GM12864 (cell line): ENCODE measurements around the gene CHTF8.

Experiments used
- DNase-seq: peaks from one replicate; pipeline ENCODE4 v3.0.0-alpha.2; 2011; ENCODE audit warnings: low read depth
- H3K4me3 ChIP-seq: 2 replicates; pipeline ENCODE4 v1.5.1; 2011; ENCODE audit warnings: mild to moderate bottlenecking, low read depth, low read length, control low read depth
- TF ChIP-seq, protein P1 (sequence below): IDR thresholded peaks from 2 replicates; pipeline ENCODE4 v1.5.1; 2011; ENCODE audit warnings: low read depth, mild to moderate bottlenecking, moderate library complexity, low read length, control low read depth, inconsistent platforms; ENCODE audit errors: missing control alignments

Gene CHTF8

GRCh38 chr16:69111216-69111875, 21.0 kb downstream of the CHTF8 start:
- DNase-seq, result no peak
- TF ChIP-seq, protein P1, sequence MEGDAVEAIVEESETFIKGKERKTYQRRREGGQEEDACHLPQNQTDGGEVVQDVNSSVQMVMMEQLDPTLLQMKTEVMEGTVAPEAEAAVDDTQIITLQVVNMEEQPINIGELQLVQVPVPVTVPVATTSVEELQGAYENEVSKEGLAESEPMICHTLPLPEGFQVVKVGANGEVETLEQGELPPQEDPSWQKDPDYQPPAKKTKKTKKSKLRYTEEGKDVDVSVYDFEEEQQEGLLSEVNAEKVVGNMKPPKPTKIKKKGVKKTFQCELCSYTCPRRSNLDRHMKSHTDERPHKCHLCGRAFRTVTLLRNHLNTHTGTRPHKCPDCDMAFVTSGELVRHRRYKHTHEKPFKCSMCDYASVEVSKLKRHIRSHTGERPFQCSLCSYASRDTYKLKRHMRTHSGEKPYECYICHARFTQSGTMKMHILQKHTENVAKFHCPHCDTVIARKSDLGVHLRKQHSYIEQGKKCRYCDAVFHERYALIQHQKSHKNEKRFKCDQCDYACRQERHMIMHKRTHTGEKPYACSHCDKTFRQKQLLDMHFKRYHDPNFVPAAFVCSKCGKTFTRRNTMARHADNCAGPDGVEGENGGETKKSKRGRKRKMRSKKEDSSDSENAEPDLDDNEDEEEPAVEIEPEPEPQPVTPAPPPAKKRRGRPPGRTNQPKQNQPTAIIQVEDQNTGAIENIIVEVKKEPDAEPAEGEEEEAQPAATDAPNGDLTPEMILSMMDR, result no peak
- H3K4me3 ChIP-seq, result no peak overlapping the region

- no peak overlapping the region for H3K4me3 ChIP-seq
Measured at GRCh38 chr16:69110406-69110805, 22.0 kb downstream of the CHTF8 start.

DNA sequence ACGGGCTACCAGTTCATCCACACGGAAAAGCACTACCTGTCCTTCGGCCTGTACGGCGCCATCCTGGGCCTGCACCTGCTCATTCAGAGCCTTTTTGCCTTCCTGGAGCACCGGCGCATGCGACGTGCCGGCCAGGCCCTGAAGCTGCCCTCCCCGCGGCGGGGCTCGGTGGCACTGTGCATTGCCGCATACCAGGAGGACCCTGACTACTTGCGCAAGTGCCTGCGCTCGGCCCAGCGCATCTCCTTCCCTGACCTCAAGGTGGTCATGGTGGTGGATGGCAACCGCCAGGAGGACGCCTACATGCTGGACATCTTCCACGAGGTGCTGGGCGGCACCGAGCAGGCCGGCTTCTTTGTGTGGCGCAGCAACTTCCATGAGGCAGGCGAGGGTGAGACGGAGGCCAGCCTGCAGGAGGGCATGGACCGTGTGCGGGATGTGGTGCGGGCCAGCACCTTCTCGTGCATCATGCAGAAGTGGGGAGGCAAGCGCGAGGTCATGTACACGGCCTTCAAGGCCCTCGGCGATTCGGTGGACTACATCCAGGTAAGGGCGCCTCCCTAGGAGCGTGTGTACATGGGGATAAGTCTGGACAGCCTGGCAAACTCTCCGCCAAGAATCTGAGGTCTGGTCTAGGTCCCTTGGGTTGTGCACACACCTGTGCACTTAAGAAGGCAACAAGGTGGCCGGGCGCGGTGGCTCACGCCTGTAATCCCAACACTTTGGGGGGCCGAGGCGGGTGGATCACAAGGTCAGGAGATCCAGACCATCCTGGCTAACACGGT, 22.7 kb downstream of the CHTF8 start:
- no peak for DNase-seq
- H3K4me3 ChIP-seq, result no peak overlapping the region
- TF ChIP-seq, protein P1, result no peak

More at GRCh38 chr16:69110406-69110805, 22.0 kb downstream of the CHTF8 start:
- TF ChIP-seq, protein P1, result no peak
- no peak for DNase-seq

GRCh38 chr16:69108905-69109252, 23.5 kb downstream of the CHTF8 start:
- no peak for DNase-seq
- TF ChIP-seq, protein P1, result no peak
- H3K4me3 ChIP-seq, result no peak overlapping the region

DNA sequence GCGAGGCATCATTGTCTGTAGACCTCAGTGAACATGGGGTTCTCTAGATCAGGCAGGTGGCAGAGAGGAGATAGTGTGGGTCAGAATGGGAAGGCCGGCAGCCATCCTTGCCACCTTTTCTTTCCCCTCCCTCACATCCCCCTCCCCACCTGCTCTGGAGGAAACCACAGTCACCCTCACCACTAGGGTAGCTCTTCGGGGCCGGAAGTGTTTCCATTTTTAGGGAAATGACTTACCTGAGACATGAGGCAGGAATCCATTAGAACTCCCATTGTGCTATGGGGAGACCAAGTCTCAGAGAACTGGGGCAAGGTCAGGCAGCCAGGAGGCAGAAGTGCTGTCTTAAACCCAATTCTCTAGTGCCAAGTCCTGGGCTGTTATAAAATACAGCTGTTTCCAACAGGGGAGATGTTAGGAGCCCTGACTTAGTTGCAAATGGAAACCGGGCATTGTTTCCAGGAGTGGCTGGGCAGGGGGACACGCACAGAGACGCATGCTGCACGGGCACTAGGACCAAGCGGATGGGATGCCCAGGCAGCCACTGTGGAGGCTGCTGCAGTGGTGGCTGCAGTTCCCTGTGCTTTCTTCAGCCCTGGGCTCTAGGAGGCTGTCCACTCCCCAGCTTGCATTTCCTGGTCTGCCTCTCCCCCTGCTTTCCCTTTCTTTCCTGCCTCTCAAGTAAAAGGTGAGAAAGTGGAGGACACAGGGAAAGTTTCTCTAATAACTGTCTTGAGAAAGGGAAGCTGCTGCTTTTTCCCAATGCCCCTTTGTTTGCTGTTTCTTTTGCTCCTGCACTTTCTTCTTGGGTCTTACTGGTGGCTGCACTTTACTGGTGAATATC, 24.1 kb downstream of the CHTF8 start:
- H3K4me3 ChIP-seq, result no peak overlapping the region
- DNase-seq, result no peak
- TF ChIP-seq, protein P1, result no peak

DNA sequence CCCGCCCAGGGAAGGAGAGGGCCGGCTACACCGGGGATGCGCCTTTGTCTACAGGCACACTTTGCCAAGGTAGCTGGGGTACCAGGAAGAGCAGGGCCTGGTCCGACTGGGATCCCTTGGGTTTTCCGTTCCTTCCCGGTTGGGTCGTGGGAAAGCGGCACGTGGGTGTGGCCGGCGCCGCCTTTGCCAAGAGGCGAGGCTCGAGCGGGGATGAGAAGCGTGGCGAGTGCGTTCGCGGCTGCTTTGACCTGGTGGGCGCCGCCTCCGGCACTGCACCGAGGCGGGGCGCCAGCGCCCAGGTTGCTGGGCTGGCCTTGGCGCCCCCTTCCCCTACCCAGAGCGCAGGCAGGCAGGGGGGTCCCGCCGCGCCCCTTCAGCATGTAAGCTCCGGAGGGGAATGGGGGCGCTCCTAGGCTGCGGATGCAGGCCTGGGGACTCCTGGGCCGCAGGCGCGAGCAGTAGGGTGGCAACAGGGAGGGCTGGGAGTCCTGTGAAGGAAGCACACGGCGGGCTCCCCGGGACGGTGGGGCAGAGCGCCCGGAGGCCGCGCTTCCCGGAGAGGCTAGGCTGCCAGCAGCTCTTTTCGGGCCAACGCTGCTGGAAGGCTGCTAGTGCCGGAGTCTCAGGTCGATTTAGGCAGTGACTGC, 24.9 kb downstream of the CHTF8 start:
- TF ChIP-seq, protein P1, result no peak
- H3K4me3 ChIP-seq, result no peak overlapping the region
- DNase-seq, result no peak
